GM13976 (cell line): ENCODE results near the gene QRICH1.
A peak's percentile ranks its signal among the peaks of the same experiment; 100 is the strongest.

Source experiments
- DNase-seq: peaks from one replicate; pipeline ENCODE4 v3.0.0; 2012; ENCODE audit warnings: low spot score
- CTCF ChIP-seq: IDR thresholded peaks from 2 replicates; pipeline ENCODE4 v1.5.1; 2012; ENCODE audit warnings: borderline replicate concordance, mild to moderate bottlenecking; ENCODE audit not compliant: insufficient read depth; ENCODE audit errors: extremely low read depth, missing control alignments, control extremely low read depth
- in situ Hi-C: fragments of 300-500 bp; cut with MboI; formaldehyde crosslinking; loops from one replicate; pipeline ENCODE4 v1.12.0; 2022; ENCODE audit warnings: low sequenced_read_pairs, mixed read lengths, inconsistent platforms; ENCODE audit not compliant: unreplicated experiment

The QRICH1 gene

DNA sequence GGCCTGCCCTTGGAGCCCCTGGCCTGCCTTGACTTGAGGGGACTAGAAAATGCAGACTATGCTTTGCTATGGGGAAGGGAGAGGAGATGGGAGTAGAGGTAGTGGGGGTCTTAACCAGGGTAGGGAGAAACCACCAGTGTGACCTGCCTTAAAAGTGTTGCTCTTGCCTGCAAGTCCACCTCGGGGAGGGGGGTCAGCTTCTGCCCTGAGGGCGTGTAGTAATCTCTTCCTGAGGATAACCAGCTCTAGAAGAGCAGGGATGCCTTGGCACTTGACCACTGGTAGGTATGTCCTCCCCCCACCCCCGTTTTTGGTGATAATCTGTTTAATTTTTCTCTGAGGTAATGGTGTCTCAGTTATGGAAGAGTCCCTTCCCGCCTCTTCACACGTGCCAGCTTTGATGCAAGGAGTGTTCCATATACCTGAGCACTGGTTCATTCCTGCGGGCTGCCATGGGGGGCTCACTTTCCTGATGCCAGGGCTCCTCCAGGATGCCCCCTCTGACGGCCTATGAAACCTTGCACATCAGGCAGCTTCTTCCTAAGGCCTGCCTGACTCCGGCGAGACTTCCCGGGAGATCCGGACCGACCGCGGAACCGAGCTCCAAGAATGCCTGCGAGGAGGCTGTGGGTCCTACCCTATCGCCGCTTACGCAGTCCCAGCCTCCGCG lies 104.6 kb downstream of the QRICH1 start:
- in situ Hi-C loops = no loop called here
- peak; percentile 24 for DNase-seq
- TF ChIP-seq CTCF = no peak

GRCh38 chr3:48985831-48986376 lies 108.0 kb downstream of the QRICH1 start:
- in situ Hi-C loops = no loop called here

DNA sequence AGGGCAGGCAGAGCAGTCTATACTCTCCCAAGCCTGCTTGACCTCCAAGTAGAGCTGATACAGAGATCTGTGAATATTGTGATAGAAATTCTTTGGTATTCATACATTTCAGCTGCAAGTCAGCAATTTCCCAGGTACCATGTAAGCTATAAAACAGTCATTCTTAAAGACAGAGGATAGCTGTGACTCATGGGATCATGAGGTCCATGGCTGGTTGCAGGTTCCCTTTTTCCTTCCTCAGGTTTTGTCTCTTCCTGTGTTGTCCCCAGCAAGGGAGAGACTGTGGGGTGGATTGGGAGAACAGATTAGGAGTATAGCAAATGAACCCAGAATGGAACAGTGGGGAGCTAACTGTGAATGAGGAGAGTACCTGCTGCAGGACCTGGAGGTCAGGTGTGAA lies 109.2 kb downstream of the QRICH1 start:
- TF ChIP-seq CTCF = no peak
- DNase-seq = no peak
- in situ Hi-C loops = no loop called here

More at GRCh38 chr3:48985831-48986376, 108.0 kb downstream of the QRICH1 start:
- TF ChIP-seq CTCF = no peak
- DNase-seq = no peak

DNA sequence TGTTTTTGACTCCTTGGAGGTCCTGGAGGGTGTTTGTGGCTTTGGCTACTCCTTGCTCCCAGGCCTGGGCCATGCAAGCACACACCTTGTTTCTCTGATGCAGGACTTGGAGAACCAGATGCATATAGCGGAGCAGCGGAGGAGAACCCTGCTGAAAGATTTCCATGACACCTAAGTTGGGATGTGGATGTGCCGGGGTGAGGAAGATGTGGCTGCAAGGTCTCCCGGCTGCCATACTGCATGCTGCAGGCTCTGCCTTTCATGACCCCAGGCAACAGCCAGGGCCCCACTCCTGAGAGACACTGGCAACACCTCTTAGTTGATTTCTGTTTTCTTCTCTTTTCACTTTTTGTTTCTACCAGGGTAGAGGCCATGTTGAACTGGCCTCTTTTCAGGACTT lies 110.8 kb downstream of the QRICH1 start:
- no peak for DNase-seq
- no peak for TF ChIP-seq CTCF
- in situ Hi-C loops = no loop called here

DNA sequence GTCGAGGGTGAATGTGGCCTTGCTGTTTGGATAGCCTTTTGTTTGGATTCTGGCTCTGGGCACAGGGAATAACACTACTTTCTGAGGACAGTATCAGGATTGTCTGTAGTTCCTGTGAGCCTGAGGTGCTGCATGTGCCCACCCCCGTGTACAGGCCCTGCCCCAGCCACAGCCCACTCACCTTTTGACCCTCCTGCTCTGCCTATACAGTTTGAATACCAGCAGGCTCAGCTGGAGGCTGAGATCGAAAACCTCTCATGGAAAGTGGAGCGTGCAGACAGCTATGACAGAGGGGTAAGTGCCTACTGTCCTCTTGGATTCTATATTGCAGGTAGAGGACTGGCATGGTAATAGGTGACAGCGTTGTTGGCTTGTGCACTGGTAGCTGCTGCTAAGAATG lies 111.2 kb downstream of the QRICH1 start:
- in situ Hi-C loops = no loop called here
- no peak for TF ChIP-seq CTCF
- no peak for DNase-seq

GRCh38 chr3:48982016-48982415 lies 111.9 kb downstream of the QRICH1 start:
- in situ Hi-C loops = no loop called here
- no peak for TF ChIP-seq CTCF
- no peak for DNase-seq
